ENCODE measurements around the gene TMF1. TPM values are rescaled to one million over a fixed set of nuclear protein-coding genes. Genes with fewer than 3 reads are reported as not detected.

TMF1 gene
- total and polyA plus RNA-seq, 2 experiments from 2014 or later, result 15.8 to 21.3 TPM

- TF ChIP-seq ETS1 (IDR thresholded peaks at IDR 0.05), result no peak
- TF ChIP-seq STAT1 (IDR thresholded peaks at IDR 0.05; ENCODE audit: unreplicated experiment), result no peak
- TF ChIP-seq EZH2 (IDR thresholded peaks at IDR 0.05; ENCODE audit: low read depth, unreplicated experiment), result no peak
- no peak for TF ChIP-seq ZNF331 (CRISPR knock-in tag; IDR thresholded peaks at IDR 0.05; ENCODE audit: low read depth)
- no peak for TF ChIP-seq ZNF114 (CRISPR knock-in tag; IDR thresholded peaks at IDR 0.05)
- no peak for TF ChIP-seq CTCF (conservative IDR thresholded peaks at IDR 0.05; ENCODE audit: low read depth in 2 of 2)
- no peak for TF ChIP-seq NANOG (IDR thresholded peaks at IDR 0.05; ENCODE audit: borderline replicate concordance)
- TF ChIP-seq REST (IDR thresholded peaks at IDR 0.05; ENCODE audit: unreplicated experiment), result no peak
- no peak for TF ChIP-seq JUNB (IDR thresholded peaks at IDR 0.05; ENCODE audit: unreplicated experiment)
- TF ChIP-seq POLR2AphosphoS5 (IDR thresholded peaks at IDR 0.05; ENCODE audit: low read depth), result no peak
- no peak for TF ChIP-seq CREB1 (CRISPR knock-in tag; IDR thresholded peaks at IDR 0.05; ENCODE audit: low read depth)
Measured at GRCh38 chr3:69088063-69088462, 35.9 kb upstream of the TMF1 start (continued).

GRCh38 chr3:69087030-69087791, 35.1 kb upstream of the TMF1 start:
- no peaks in the 10 kb centered on the region for H4K20me1 ChIP-seq (replicated peaks; ENCODE audit: insufficient read depth)
- no peaks in the 10 kb centered on the region for H3K27me3 ChIP-seq (ENCODE audit: insufficient read depth)
- no peaks in the 10 kb centered on the region; the same call in 2 of the 3 replicates for H3K36me3 Mint-ChIP-seq (ENCODE audit: low read depth)
- H3K79me2 ChIP-seq (replicated peaks; ENCODE audit: insufficient read depth), result 0 out of 2 replicates have a peak, but pooled peaks cover 19% of the 10 kb centered on the region
- H3K27ac Mint-ChIP-seq, result no peak overlapping the region
- no peak overlapping the region for H3K27ac ChIP-seq (ENCODE audit: low read depth)
- H3K4me3 Mint-ChIP-seq, result no peak overlapping the region
- H3K4me1 ChIP-seq (ENCODE audit: insufficient read depth), result peaks cover 49% of the 10 kb centered on the region
- H3F3A ChIP-seq (replicated peaks; ENCODE audit: low read depth), result no peaks in the 10 kb centered on the region
- H3K9me3 Mint-ChIP-seq, result no peaks in the 10 kb centered on the region
- no peak overlapping the region for H2AFZ ChIP-seq
- DNase-seq (ENCODE audit: low spot score) (no peak), ATAC-seq (no peak)
- peaks cover 51% of the 10 kb centered on the region for H3K4me1 Mint-ChIP-seq
- no peak overlapping the region for H3K4me3 ChIP-seq
- no peak overlapping the region for H3K4me2 ChIP-seq
- peaks cover 4% of the 10 kb centered on the region for H3K27me3 Mint-ChIP-seq (ENCODE audit: insufficient read depth, low read depth, poor library complexity)
- H3K36me3 ChIP-seq (ENCODE audit: insufficient read depth), result no peaks in the 10 kb centered on the region
- no peaks in the 10 kb centered on the region for H3K9me2 ChIP-seq (ENCODE audit: insufficient read depth)
- TF ChIP-seq ZNF114 (CRISPR knock-in tag; IDR thresholded peaks at IDR 0.05) (no peak), REST (IDR thresholded peaks at IDR 0.05; ENCODE audit: unreplicated experiment) (no peak)

All from GM23338 (cell line).